GM10266 (cell line): Measurements from ENCODE around the gene SLC22A23.

ENCODE experiments used
- DNase-seq: peaks from one replicate; pipeline ENCODE4 v3.0.0; 2012; ENCODE audit errors: extremely low spot score
- TF ChIP-seq, protein P1 (sequence below): IDR thresholded peaks from 2 replicates; pipeline ENCODE4 v1.5.1; 2012; ENCODE audit warnings: mild to moderate bottlenecking, low read depth; ENCODE audit not compliant: control insufficient read depth, insufficient read depth; ENCODE audit errors: missing control alignments

Gene SLC22A23

DNA sequence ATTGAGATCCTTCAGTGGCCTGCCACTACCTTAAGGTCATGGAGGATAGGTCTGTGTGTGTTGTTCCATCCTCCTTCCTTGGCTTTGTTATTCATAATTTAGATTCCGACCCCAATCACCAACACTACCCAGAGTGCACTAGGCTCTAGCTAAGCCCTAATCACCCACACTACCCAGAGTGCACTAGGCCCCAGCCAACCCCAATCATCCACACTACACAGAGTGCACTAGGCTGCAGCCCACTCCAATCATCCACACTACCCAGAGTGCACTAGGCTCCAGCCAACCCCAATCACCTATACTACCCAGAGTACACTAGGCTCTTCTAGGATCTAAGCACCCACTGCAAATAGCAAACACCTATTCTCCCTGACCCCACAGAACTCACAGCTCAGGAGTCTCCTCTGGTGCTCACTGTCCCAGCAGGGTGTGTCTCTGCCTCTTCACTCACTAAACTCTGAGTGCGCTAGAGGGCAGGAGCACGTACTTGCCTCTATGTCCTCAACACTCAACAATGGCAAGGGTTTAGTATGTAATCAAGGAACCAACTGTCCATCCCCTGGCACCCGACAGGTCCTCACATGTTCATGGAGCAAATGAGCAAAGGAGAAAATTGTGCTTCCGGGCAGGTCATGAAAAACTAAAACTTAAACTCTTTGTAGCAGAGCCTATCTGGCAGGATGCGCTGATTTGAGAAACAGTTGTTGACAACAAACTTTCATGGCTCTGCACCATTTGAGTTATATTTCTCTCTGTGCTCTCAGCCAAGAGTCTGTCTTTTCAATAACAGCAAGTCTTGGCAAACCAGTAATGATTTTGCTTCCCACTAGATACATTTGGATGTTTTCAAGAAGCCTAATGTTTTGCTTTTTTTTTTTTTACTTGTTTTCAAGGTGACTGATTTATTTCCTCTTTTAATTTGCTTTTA, 54.3 kb downstream of the SLC22A23 start:
- DNase-seq: no peak
- TF ChIP-seq, protein P1, sequence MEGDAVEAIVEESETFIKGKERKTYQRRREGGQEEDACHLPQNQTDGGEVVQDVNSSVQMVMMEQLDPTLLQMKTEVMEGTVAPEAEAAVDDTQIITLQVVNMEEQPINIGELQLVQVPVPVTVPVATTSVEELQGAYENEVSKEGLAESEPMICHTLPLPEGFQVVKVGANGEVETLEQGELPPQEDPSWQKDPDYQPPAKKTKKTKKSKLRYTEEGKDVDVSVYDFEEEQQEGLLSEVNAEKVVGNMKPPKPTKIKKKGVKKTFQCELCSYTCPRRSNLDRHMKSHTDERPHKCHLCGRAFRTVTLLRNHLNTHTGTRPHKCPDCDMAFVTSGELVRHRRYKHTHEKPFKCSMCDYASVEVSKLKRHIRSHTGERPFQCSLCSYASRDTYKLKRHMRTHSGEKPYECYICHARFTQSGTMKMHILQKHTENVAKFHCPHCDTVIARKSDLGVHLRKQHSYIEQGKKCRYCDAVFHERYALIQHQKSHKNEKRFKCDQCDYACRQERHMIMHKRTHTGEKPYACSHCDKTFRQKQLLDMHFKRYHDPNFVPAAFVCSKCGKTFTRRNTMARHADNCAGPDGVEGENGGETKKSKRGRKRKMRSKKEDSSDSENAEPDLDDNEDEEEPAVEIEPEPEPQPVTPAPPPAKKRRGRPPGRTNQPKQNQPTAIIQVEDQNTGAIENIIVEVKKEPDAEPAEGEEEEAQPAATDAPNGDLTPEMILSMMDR: no peak

DNA sequence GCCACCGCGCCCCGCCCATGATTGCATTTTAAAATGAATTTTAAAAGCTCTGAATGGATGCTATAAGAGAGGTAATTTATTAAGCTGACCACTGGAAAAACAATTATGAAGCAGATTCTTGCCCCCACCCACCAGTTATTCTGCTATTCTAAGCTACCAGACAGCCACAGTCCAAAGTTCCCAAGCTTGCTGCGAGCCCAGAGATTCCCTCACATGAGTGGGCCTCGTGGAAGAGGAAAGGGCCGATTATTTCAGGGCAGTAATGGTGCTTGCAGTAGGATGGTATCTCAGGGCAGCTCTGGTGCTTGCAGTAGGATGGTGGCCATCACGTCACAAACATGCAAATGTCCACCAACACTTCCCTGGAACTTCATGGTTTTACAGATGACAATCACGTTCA, 56.7 kb downstream of the SLC22A23 start:
- TF ChIP-seq, protein P1: no peak
- DNase-seq: no peak

DNA sequence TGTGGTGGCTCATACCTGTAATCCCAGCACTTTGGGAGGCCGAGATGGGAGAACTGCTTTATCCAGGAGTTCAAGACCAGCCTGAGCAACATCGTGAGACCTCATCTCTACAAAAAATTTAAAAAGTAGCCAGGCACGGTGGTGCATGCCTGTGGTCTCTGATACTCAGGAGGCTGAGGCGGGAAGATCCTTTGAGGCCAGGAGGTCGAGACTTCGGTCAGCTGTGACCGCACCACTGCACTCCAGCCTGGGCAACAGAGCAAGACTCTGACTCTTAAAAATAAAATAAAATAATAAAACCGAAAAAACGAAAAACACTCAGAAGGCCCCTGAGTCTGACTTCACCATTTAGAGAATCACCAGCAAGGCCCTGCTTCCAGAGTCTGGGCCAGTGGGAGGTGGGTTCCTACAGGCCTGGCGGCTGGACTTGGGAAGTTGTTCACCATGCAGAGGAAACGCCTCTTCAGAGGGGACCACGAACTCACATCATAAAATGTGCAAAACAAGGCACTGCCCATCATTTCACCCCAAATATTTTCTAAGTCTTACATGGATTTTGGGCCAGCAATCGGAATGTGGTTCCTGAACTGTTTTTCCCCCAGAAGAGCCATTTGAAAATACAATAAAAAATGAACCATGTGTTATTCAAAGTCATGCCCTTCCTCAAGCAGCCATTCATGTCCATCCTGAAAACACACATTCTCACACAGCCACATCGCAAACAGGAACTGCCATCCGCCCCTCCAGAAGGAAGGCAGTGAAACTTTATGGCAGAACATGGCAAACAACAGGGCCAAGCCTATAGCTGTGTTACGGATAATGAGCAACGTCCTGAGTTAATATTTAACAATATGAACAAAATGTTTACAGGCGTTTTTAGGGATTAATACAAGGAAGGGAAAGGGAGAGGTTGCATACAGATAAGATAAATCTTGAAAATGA, 57.8 kb downstream of the SLC22A23 start:
- TF ChIP-seq, protein P1: no peak
- DNase-seq: no peak

DNA sequence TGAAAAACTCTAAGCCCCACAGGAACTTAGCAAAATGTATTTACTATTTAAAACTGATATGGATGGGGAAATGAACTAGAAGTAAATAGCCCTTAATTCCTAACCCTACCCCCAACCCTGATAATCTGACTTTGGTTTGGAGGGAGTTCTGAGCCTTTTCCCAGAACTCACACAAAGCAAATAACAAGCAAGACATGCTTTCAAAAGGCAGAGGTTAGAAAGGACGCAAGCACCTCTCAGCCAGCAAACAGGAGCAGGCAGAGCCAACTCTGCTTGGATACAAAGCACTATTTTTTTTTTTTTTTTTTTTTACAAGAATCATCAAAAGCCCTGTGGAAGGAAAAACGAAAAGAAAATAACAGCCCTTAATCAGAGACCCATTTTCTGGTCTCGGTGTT, 58.7 kb downstream of the SLC22A23 start:
- no peak for DNase-seq
- TF ChIP-seq, protein P1: no peak

DNA sequence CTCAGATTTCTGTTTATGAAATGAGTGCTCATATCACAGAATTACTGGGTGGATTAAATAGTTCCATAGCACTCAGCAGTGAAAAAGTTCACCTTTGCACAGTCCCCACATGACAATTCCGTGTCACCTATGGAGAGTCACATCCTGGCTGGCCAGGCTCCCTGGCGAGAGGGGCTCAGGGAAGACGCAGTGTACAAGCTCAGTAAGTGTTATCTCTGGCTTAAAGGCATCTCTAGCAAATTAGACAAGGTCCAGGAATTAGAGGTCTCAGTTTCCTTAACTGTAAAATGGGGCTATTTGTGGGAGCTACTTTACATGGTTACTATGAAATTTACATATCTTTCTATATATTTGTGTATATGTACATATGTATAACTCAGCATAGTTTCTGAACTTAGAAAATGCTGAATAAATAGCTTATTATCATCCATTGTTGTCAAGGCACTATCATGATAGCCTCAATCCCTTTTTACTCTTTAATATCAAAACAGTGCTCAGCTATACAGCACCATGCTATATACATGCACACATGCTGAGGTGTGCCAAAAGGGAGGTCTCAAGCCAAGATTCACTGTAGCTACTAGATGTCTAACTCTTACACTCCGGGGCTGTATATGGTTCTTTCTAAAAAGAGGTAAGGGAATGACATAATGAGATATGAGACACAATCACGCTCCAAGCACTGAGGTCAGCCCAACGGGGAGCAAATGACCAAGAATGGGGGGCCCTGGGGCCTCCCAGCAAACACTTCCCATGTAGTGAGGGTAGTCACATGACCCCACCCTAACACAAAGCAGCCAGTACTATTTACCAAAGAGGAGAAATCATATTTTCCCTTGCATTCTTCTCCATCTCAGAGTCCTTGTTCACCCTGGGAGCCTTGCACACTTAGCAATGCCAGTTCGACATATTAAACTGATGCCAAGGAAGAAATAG, 59.4 kb downstream of the SLC22A23 start:
- no peak for DNase-seq
- TF ChIP-seq, protein P1: no peak

GRCh38 chr6:3396503-3397180, 60.2 kb downstream of the SLC22A23 start:
- TF ChIP-seq, protein P1: no peak
- no peak for DNase-seq
